Psoas muscle (tissue), 8 donors: ENCODE results near the gene ANAPC7. TPM values are rescaled to one million over a fixed set of nuclear protein-coding genes. Genes with fewer than 3 reads are reported as not detected.

ENCODE experiments used
- ATAC-seq, 4 donors: fragments of 200-7000 bp; cut with Tn5 transposase; one replicate each; pipeline ENCODE4 v1.9.1; 2020; ENCODE audit warnings: moderate library complexity in 3 of 4, mild to moderate bottlenecking in 2 of 4
- DNase-seq, 2 donors: peaks; one replicate each; pipeline ENCODE4 v3.0.0-alpha.2; 2020
- H3K27ac ChIP-seq: fragments of 200-600 bp; one replicate; pipeline ENCODE4 v1.8.0; 2022
- H3K27me3 ChIP-seq, 3 donors: fragments of 200-600 bp in 1 of 3; one replicate each; pipeline versions ENCODE4 v1.6.1 to v1.8.0; 2013 to 2022; ENCODE audit warnings: low read length in 2 of 3, mild to moderate bottlenecking in 2 of 3, moderate library complexity in 1 of 3; ENCODE audit not compliant: insufficient read depth in 3 of 3
- H3K36me3 ChIP-seq, 2 donors: fragments of 200-600 bp in 1 of 2; one replicate each; pipeline versions ENCODE4 v1.6.1 to v1.8.0; 2013 to 2022; ENCODE audit warnings: low read depth in 1 of 2, mild to moderate bottlenecking in 1 of 2, moderate library complexity in 1 of 2; ENCODE audit not compliant: insufficient read depth in 1 of 2
- H3K4me1 ChIP-seq: fragments of 200-600 bp; one replicate; pipeline ENCODE4 v1.8.0; 2022
- H3K4me3 ChIP-seq: fragments of 200-600 bp; one replicate; pipeline ENCODE4 v1.8.0; 2022; ENCODE audit warnings: mild to moderate bottlenecking
- H3K9me3 ChIP-seq: fragments of 200-600 bp; one replicate; pipeline ENCODE4 v1.8.0; 2022
- CTCF ChIP-seq: fragments of 200-600 bp; IDR thresholded peaks from one replicate; pipeline ENCODE4 v1.8.0; 2022; ENCODE audit warnings: antibody characterized with exemption
- WGBS, 3 donors: extraction: QIAGEN DNeasy Blood & Tissue Kit; methylation state at CpG; one replicate each; pipeline versions ENCODE4 v1.1.6 to v1.1.7; 2013; 5-methylcytosine and 5-hydroxymethylcytosine counted together
- intact Hi-C, 2 donors: fragments of 100-400 bp; cut with DNase I; formaldehyde crosslinking; loops; one replicate each; pipeline versions ENCODE4 v1.11.0 to v1.14.2; 2022
- polyA plus RNA-seq, 3 donors: library from polyadenylated mRNA; stranded (reverse); fragments of 200-250 nt; gene quantifications; one replicate each; pipeline ENCODE4 v1.2.3, GENCODE V29; 2013
- total RNA-seq, 4 donors: library from RNA; stranded (reverse); fragmentation: NEBNext Ultra II Directional in 2 of 4; extraction: Animal tissue kit (Norgen Biotek cat#: 25700) in 2 of 4; gene quantifications; one replicate each; pipeline versions ENCODE4 v1.2.1 to v1.2.4, GENCODE V29; 2021 to 2023
- donor health status: healthy with polysubstance abuse.
- donor health status: DM: no; HTN: no; CAD: no; lungs with moderate emphysema.
- donor health status: Bipolar disorder and iron deficiency.
- donor health status: healthy.
- donor health status: DM: yes; HTN: yes; CAD: no.
- donor health status: DM: no; HTN: no; CAD: no.
- donor health status: DM: no; HTN: no; CAD: no.
- donor health status: DM: yes; HTN: yes; CAD: no.

The ANAPC7 gene
- total and polyA plus RNA-seq, 7 donors = 20.8 to 43.9 (median 35.1) TPM

DNA sequence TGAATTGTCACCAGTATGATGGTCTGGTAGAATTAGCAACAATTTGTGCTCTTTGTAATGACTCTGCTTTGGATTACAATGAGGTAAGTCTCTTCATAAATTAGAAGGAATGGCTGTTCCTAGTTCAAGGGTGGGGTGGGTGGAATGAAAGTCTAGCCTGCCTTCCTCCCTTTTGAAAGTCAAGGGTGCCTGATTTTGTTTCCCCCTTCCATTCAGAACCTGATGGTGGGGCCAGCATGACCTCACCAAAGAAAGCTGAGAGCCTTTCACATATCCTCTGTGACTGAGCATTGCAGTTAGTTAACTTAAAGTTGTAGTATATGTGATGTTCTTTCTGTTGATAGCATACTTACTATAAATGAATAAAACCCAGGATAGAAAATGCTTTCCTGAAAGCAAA is 70.3 kb downstream of the ANAPC7 start:
- ATAC-seq = no peak
- Histone ChIP-seq H3K36me3 (peaks cover 23 to 99% of the 10 kb centered on the region in 2 donors), H3K4me1 (peaks cover 6% of the 10 kb centered on the region), H3K4me3 (no peak overlapping the region), H3K9me3 (no peaks in the 10 kb centered on the region), H3K27me3 (no peaks in the 10 kb centered on the region), H3K27ac (no peak overlapping the region)
- DNase-seq = no peak
- no peak for TF ChIP-seq CTCF
- intact Hi-C loops = no loop called here

DNA sequence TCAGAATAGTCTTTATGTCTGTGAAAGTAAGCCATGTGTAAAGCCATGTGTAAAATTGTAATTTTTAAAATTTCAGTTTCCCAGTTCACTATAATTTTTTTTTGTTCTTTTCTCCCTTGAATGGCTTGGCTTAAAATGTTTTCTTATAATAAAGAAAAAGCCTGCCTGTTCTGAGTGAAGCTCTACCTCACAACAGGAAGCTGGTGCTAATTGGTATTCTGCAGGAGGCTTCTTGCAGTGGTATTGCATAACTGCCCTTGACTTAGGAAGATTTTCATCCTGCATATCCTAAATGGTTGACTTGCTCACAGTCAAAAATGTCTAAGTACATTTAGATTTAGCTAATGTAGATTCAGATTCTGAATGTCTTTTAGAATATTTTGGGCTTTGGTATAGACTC is 73.0 kb downstream of the ANAPC7 start:
- no peak for DNase-seq
- ATAC-seq = no peak
- H3K27ac ChIP-seq = peak overlapping the region; percentile 25
- no peaks in the 10 kb centered on the region for H3K9me3 ChIP-seq
- no peaks in the 10 kb centered on the region for H3K27me3 ChIP-seq
- peaks cover 6% of the 10 kb centered on the region for H3K4me1 ChIP-seq
- no peak for TF ChIP-seq CTCF
- H3K36me3 ChIP-seq = peaks cover 25 to 99% of the 10 kb centered on the region in 2 donors
- no peak overlapping the region for H3K4me3 ChIP-seq
- intact Hi-C loops = no loop called here

- no peaks in the 10 kb centered on the region for H3K9me3 ChIP-seq
- no peak overlapping the region for H3K4me3 ChIP-seq
- H3K27me3 ChIP-seq = no peaks in the 10 kb centered on the region
- peak overlapping the region; percentile 25 for H3K27ac ChIP-seq
- WGBS, 3 donors = 52 to 72% (median 64%) methylated on average over 3 of the region's 3 CpGs
- ATAC-seq (no peak), DNase-seq (no peak)
- H3K36me3 ChIP-seq = peaks cover 23 to 99% of the 10 kb centered on the region in 2 donors
- intact Hi-C loops = no loop called here
- H3K4me1 ChIP-seq = peaks cover 6% of the 10 kb centered on the region
- TF ChIP-seq CTCF = no peak
These were observed 73.4 kb downstream of the ANAPC7 start for GRCh38 chr12:110330124-110330523.

- H3K4me1 ChIP-seq = peaks cover 6% of the 10 kb centered on the region
- peak overlapping the region; percentile 25 for H3K27ac ChIP-seq
- no peak for ATAC-seq
- peaks cover 23 to 99% of the 10 kb centered on the region in 2 donors for H3K36me3 ChIP-seq
- TF ChIP-seq CTCF = no peak
- H3K9me3 ChIP-seq = no peaks in the 10 kb centered on the region
- H3K4me3 ChIP-seq = no peak overlapping the region
- WGBS, 3 donors = 84 to 87% (median 85%) methylated on average over 4 of the region's 4 CpGs
- H3K27me3 ChIP-seq = no peaks in the 10 kb centered on the region
- intact Hi-C loops = no loop called here
- no peak for DNase-seq
These were observed 73.8 kb downstream of the ANAPC7 start for GRCh38 chr12:110329710-110330109.

Other genes with a start within 250 kb of the ANAPC7 start
- gene ATP2A2, start 122.5 kb downstream of the ANAPC7 start, total RNA-seq = 1,000 to 10,000 TPM; 1,152 to 2,814 (median 1,810) TPM
- 1,000 to 10,000 TPM in 2 of 3 donors, 100 to 1,000 TPM in 1; 691 to 1,378 (median 1,014) TPM for gene ATP2A2, start 122.5 kb downstream of the ANAPC7 start, polyA plus RNA-seq
- gene ARPC3, start 46.6 kb upstream of the ANAPC7 start, total RNA-seq = 10 to 100 TPM; 52.7 to 71.6 (median 59.7) TPM
- gene ARPC3, start 46.6 kb upstream of the ANAPC7 start, polyA plus RNA-seq = 100 to 1,000 TPM; 115 to 168 (median 143) TPM
- gene GPN3, start 64.5 kb upstream of the ANAPC7 start, total RNA-seq = 10 to 100 TPM; 25.7 to 34.9 (median 27.6) TPM
- gene GPN3, start 64.5 kb upstream of the ANAPC7 start, polyA plus RNA-seq = 10 to 100 TPM; 26.0 to 41.7 (median 31.1) TPM
- gene FAM216A, start 65.1 kb upstream of the ANAPC7 start, total RNA-seq = 1 to 10 TPM; 2.1 to 8.3 (median 3.4) TPM
- 1 to 10 TPM; 1.7 to 4.0 (median 3.1) TPM for gene FAM216A, start 65.1 kb upstream of the ANAPC7 start, polyA plus RNA-seq
- 100 to 1,000 TPM in 3 of 4 donors, 10 to 100 TPM in 1; 70.4 to 136 (median 121) TPM for gene VPS29, start 98.4 kb upstream of the ANAPC7 start, total RNA-seq
- gene VPS29, start 98.4 kb upstream of the ANAPC7 start, polyA plus RNA-seq = 100 to 1,000 TPM; 168 to 216 (median 188) TPM
- gene RAD9B, start 98.6 kb upstream of the ANAPC7 start, total RNA-seq = 1 to 10 TPM; 1.1 to 4.2 (median 1.4) TPM
- 1 to 10 TPM in 2 of 3 donors, under 1 TPM in 1; 0.77 to 3.8 (median 2.6) TPM for gene RAD9B, start 98.6 kb upstream of the ANAPC7 start, polyA plus RNA-seq
- 100 to 1,000 TPM in 2 of 4 donors, 10 to 100 TPM in 2; 61.1 to 213 (median 86.7) TPM for gene PPTC7, start 179.6 kb upstream of the ANAPC7 start, total RNA-seq
- gene PPTC7, start 179.6 kb upstream of the ANAPC7 start, polyA plus RNA-seq = 100 to 1,000 TPM in 1 of 3 donors, 10 to 100 TPM in 2; 54.6 to 134 (median 65.4) TPM
- gene TCTN1, start 210.4 kb upstream of the ANAPC7 start, total RNA-seq = 10 to 100 TPM in 3 of 4 donors, 1 to 10 TPM in 1; 8.6 to 23.5 (median 12.7) TPM
- gene TCTN1, start 210.4 kb upstream of the ANAPC7 start, polyA plus RNA-seq = 10 to 100 TPM in 2 of 3 donors, 1 to 10 TPM in 1; 4.0 to 24.7 (median 12.1) TPM